ENCODE measurements around the gene NAA80. TPM values are rescaled to one million over a fixed set of nuclear protein-coding genes. Genes with fewer than 3 reads are reported as not detected.
A peak's percentile ranks its signal among the peaks of the same experiment; 100 is the strongest.

NAA80 gene
- total and polyA plus RNA-seq, 2 donors from 2014 or later = 8.7 to 10.7 TPM

DNA sequence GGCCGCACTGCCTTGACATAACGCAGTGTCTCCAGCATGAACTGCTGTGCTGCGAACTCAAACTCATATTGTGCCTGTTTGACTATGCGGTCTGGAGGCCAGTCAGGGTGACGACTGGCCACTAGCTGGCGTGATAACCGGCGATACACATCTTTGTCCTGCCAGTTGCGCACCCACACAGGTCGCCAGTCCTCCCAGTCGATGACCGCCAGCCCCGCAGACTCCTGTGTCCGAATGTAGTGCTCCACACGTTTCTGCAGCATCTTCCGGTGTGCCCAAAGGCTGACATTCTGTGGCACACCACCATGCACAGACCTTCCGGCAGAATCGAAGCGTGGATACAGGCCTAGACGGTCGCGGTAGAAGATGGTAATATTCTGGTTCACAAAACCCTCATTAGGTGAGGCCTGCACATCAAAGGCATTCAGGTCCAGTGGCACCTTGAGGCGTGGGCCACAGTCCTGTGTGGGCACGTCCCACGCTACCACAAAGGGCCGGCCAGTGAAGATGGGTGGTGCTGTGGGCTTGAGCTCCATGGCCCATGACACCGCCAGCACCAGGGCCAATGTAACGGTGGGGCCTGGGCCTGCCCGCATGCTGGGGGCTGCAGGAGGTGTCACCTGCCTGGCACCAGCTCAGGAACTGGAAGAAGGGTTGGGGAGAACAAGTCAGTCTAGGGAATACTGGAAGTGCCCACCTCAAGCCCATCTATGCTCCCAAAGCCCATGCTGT lies 20.9 kb upstream of the NAA80 start:
- Histone ChIP-seq H3K4me1 (ENCODE audit: control insufficient read depth in 2 of 3, insufficient read depth in 2 of 3, low read depth in 1 of 3, low read length in 3 of 3) (peaks cover 3 to 52% (median 30%) of the 10 kb centered on the region in 3 donors), H3K9ac (ENCODE audit: low read length in 3 of 3) (peak overlapping the region; percentile 77 to 99 (median 77)), H3K4me3 (ENCODE audit: low read length in 3 of 3) (peak overlapping the region; percentile 79 to 98 (median 97)), H3K36me3 (ENCODE audit: control insufficient read depth in 2 of 3, insufficient read depth in 3 of 3, low read length in 3 of 3) (peaks cover 6 to 21% (median 14%) of the 10 kb centered on the region in 3 donors), H3K27me3 (ENCODE audit: control insufficient read depth, insufficient read depth, low read length) (no peaks in the 10 kb centered on the region), H3K27ac (ENCODE audit: low read depth in 2 of 2, low read length in 2 of 2) (peak overlapping the region in 1 of 2 donors; percentile 99), H3K9me3 (ENCODE audit: control insufficient read depth in 2 of 3, insufficient read depth in 1 of 3, low read length in 3 of 3) (no peaks in the 10 kb centered on the region)
- no peak for FAIRE-seq
- intact Hi-C loops (cut with DNase I) = no loop called here
- TF ChIP-seq, protein P1, sequence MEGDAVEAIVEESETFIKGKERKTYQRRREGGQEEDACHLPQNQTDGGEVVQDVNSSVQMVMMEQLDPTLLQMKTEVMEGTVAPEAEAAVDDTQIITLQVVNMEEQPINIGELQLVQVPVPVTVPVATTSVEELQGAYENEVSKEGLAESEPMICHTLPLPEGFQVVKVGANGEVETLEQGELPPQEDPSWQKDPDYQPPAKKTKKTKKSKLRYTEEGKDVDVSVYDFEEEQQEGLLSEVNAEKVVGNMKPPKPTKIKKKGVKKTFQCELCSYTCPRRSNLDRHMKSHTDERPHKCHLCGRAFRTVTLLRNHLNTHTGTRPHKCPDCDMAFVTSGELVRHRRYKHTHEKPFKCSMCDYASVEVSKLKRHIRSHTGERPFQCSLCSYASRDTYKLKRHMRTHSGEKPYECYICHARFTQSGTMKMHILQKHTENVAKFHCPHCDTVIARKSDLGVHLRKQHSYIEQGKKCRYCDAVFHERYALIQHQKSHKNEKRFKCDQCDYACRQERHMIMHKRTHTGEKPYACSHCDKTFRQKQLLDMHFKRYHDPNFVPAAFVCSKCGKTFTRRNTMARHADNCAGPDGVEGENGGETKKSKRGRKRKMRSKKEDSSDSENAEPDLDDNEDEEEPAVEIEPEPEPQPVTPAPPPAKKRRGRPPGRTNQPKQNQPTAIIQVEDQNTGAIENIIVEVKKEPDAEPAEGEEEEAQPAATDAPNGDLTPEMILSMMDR (IDR thresholded peaks at IDR 0.05; ENCODE audit: borderline replicate concordance, extremely low read depth, insufficient read depth) = no peak
- DNase-seq = peak in 2 of 5 donors; percentile 64 to 80

DNA sequence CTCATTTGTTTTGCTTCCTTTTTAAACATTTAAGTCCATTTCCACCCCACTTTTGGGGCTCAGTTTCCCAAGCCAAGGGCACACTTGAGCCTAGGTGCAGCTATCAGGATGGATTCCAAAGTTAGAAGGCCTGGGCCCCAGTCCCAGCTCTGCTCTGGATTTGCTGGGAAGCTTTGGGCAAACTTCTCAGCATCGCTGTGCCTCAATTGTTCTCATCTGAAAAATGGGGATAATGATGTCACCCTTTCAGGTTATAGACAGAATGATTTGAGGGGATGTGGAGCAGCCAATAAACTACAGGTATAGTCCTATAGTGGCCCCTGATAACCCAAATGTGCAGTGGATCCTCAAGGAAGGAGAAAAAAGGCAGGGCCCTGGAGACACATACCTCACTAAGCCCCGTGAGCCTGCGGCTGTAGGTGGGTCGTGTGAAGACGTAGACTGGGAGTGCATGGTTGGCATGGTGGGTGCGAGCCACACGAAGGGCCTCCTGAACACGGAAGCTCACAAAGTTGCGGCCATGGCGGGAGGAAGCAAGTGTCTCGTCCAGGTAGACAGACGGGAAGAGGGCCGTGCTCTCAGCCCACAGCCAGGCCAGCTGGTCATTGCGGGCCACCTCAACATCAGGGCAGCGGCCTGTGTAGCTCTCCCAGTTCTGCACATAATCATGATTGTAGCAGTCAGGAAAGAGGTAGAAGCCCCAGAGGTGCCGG lies 20.1 kb upstream of the NAA80 start:
- Histone ChIP-seq H3K4me1 (ENCODE audit: control insufficient read depth in 2 of 3, insufficient read depth in 2 of 3, low read depth in 1 of 3, low read length in 3 of 3) (peaks cover 3 to 49% (median 29%) of the 10 kb centered on the region in 3 donors), H3K36me3 (ENCODE audit: control insufficient read depth in 2 of 3, insufficient read depth in 3 of 3, low read length in 3 of 3) (peaks cover 6 to 21% (median 14%) of the 10 kb centered on the region in 3 donors), H3K9me3 (ENCODE audit: control insufficient read depth in 2 of 3, insufficient read depth in 1 of 3, low read length in 3 of 3) (no peaks in the 10 kb centered on the region), H3K27ac (ENCODE audit: low read depth in 2 of 2, low read length in 2 of 2) (no peak overlapping the region), H3K4me3 (ENCODE audit: low read length in 3 of 3) (peak overlapping the region; percentile 2 to 98 (median 97)), H3K9ac (ENCODE audit: low read length in 3 of 3) (peak overlapping the region in 2 of 3 donors; percentile 12 to 99), H3K27me3 (ENCODE audit: control insufficient read depth, insufficient read depth, low read length) (no peaks in the 10 kb centered on the region)
- intact Hi-C loops (cut with DNase I) = no loop called here
- FAIRE-seq = no peak
- TF ChIP-seq, protein P1 (IDR thresholded peaks at IDR 0.05; ENCODE audit: borderline replicate concordance, extremely low read depth, insufficient read depth) = no peak
- DNase-seq = peak in 1 of 5 donors; percentile 56

DNA sequence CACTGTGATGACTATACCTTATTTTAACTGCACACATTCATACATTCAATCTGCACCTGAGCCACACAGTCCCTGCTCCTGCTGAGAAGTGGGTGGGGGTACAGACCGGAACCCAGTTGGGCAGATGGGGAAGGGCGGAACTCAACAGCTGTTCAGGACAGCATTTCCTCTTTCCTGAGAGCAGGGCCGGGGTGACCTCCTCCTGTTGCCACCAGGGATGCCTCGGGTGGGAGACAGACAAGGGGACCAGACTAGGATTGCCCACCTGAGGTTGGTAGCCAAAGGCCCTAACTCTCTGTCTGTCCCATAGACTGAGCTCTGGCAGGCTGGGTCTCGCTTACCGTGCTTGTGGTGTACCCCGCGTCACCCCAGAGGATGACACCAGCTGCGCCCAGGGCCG lies 19.4 kb upstream of the NAA80 start:
- no peaks in the 10 kb centered on the region for H3K9me3 ChIP-seq (ENCODE audit: control insufficient read depth in 2 of 3, insufficient read depth in 1 of 3, low read length in 3 of 3)
- H3K27ac ChIP-seq (ENCODE audit: low read depth in 2 of 2, low read length in 2 of 2) = peak overlapping the region in 1 of 2 donors; percentile 39
- H3K36me3 ChIP-seq (ENCODE audit: control insufficient read depth in 2 of 3, insufficient read depth in 3 of 3, low read length in 3 of 3) = peaks cover 6 to 18% (median 14%) of the 10 kb centered on the region in 3 donors
- H3K27me3 ChIP-seq (ENCODE audit: control insufficient read depth, insufficient read depth, low read length) = no peaks in the 10 kb centered on the region
- FAIRE-seq = no peak
- intact Hi-C loops (cut with DNase I) = no loop called here
- DNase-seq = no peak
- TF ChIP-seq, protein P1 (IDR thresholded peaks at IDR 0.05; ENCODE audit: borderline replicate concordance, extremely low read depth, insufficient read depth) = no peak
- H3K4me3 ChIP-seq (ENCODE audit: low read length in 3 of 3) = peak overlapping the region in 2 of 3 donors; percentile 13 to 16
- H3K9ac ChIP-seq (ENCODE audit: low read length in 3 of 3) = peak overlapping the region in 1 of 3 donors; percentile 16
- H3K4me1 ChIP-seq (ENCODE audit: control insufficient read depth in 2 of 3, insufficient read depth in 2 of 3, low read depth in 1 of 3, low read length in 3 of 3) = peaks cover 3 to 42% (median 21%) of the 10 kb centered on the region in 3 donors

All from kidney (tissue), 14 donors.